BJ (cell line): ENCODE data around the gene NTRK3. TPM values are rescaled to one million over a fixed set of nuclear protein-coding genes. Genes with fewer than 3 reads are reported as not detected.

Source experiments
- CTCF ChIA-PET: fragments of 350-600 bp; formaldehyde crosslinking; extraction: SDS; loops from one replicate; lab custom pipeline; 2021; ENCODE audit warnings: antibody characterized with exemption, inconsistent platforms; lab: Yijun Ruan, JAX
- POLR2A ChIA-PET: fragments of 300-600 bp; sonication (Branson Sonifier 250); formaldehyde crosslinking; extraction: SDS; loops from one replicate; lab custom pipeline; 2021; ENCODE audit warnings: antibody characterized with exemption; lab: Charles Lee
- DNase-seq: peaks from one replicate; pipeline ENCODE4 v3.0.0-alpha.2; 2011; ENCODE audit warnings: low read depth
- H3K27me3 ChIP-seq: 2 replicates; pipeline ENCODE4 v1.6.0; 2011; ENCODE audit warnings: low read length; ENCODE audit not compliant: control insufficient read depth, insufficient read depth
- H3K36me3 ChIP-seq: 2 replicates; pipeline ENCODE4 v1.5.1; 2011; ENCODE audit warnings: low read length; ENCODE audit not compliant: control insufficient read depth, insufficient read depth
- H3K4me3 ChIP-seq: 2 replicates; pipeline ENCODE4 v1.5.1; 2011; ENCODE audit warnings: low read depth, mild to moderate bottlenecking, control low read depth, low read length
- CTCF ChIP-seq: IDR thresholded peaks from 2 replicates; pipeline ENCODE4 v1.5.1; 2011; ENCODE audit warnings: low read depth, mild to moderate bottlenecking, control low read depth, inconsistent platforms, low read length, moderate library complexity; ENCODE audit not compliant: insufficient read depth
- polyA plus RNA-seq: library from polyadenylated mRNA; depleted of rRNA; stranded (reverse); fragments of >200 nt; gene quantifications from 2 replicates; pipeline ENCODE4 v1.2.3, GENCODE V29; 2011

The NTRK3 gene
- polyA plus RNA-seq, 1 experiment, result 0.12 TPM

- DNase-seq, result no peak
- CTCF ChIA-PET, result no interaction called here
- no peaks in the 10 kb centered on the region for H3K36me3 ChIP-seq
- POLR2A ChIA-PET, result no interaction called here
- no peak for TF ChIP-seq CTCF
- H3K27me3 ChIP-seq, result no peaks in the 10 kb centered on the region
- H3K4me3 ChIP-seq, result no peak overlapping the region
These were observed 64.8 kb downstream of the NTRK3 start for GRCh38 chr15:88191812-88192165.

GRCh38 chr15:88190232-88190631 is 66.3 kb downstream of the NTRK3 start:
- no peaks in the 10 kb centered on the region for H3K36me3 ChIP-seq
- H3K4me3 ChIP-seq, result no peak overlapping the region
- ChIA-PET CTCF (no interaction called here), POLR2A (no interaction called here)
- no peaks in the 10 kb centered on the region for H3K27me3 ChIP-seq
- TF ChIP-seq CTCF, result no peak
- no peak for DNase-seq

- Histone ChIP-seq H3K27me3 (no peaks in the 10 kb centered on the region), H3K4me3 (no peak overlapping the region), H3K36me3 (no peaks in the 10 kb centered on the region)
- ChIA-PET POLR2A (no interaction called here), CTCF (no interaction called here)
- TF ChIP-seq CTCF, result no peak
- DNase-seq, result no peak
These were observed 68.2 kb downstream of the NTRK3 start for GRCh38 chr15:88188300-88188699.

GRCh38 chr15:88187195-88187594 is 69.3 kb downstream of the NTRK3 start:
- H3K36me3 ChIP-seq, result no peaks in the 10 kb centered on the region
- TF ChIP-seq CTCF, result no peak
- H3K4me3 ChIP-seq, result no peak overlapping the region
- H3K27me3 ChIP-seq, result no peaks in the 10 kb centered on the region
- CTCF ChIA-PET, result no interaction called here
- DNase-seq, result no peak
- POLR2A ChIA-PET, result no interaction called here

GRCh38 chr15:88185584-88185983 is 71.0 kb downstream of the NTRK3 start:
- ChIA-PET POLR2A (no interaction called here), CTCF (no interaction called here)
- H3K27me3 ChIP-seq, result no peaks in the 10 kb centered on the region
- no peak for TF ChIP-seq CTCF
- no peak for DNase-seq
- no peak overlapping the region for H3K4me3 ChIP-seq
- H3K36me3 ChIP-seq, result no peaks in the 10 kb centered on the region
